MM.1S (cell line): ENCODE data around the gene TBC1D16.

Experiments used
- DNase-seq: peaks from one replicate; pipeline ENCODE4 v3.0.0-alpha.2; 2015
- H2AFZ ChIP-seq: fragments of 300-600 bp; sonication (generic); 2 replicates; pipeline ENCODE4 v1.6.0; 2016; ENCODE audit warnings: antibody characterized with exemption, low read length
- H3F3A ChIP-seq: fragments of 300-600 bp; sonication (generic); 2 replicates; pipeline ENCODE4 v1.6.1; 2016; ENCODE audit warnings: mild to moderate bottlenecking, antibody characterized with exemption, low read length, moderate library complexity, mixed read lengths; ENCODE audit not compliant: insufficient read depth
- H3K27ac ChIP-seq: fragments of 300-600 bp; sonication (generic); 2 replicates; pipeline ENCODE4 v1.5.1; 2016; ENCODE audit warnings: mild to moderate bottlenecking, low read length
- H3K27me3 ChIP-seq: fragments of 300-600 bp; sonication (generic); replicated peaks from 2 replicates; pipeline ENCODE4 v1.6.0; 2016; ENCODE audit warnings: low read length; ENCODE audit not compliant: insufficient read depth
- H3K36me3 ChIP-seq: fragments of 300-600 bp; sonication (generic); replicated peaks from 2 replicates; pipeline ENCODE4 v1.6.1; 2016; ENCODE audit warnings: mild to moderate bottlenecking, low read length, mixed read lengths; ENCODE audit not compliant: insufficient read depth
- H3K4me1 ChIP-seq: fragments of 300-600 bp; sonication (generic); 2 replicates; pipeline ENCODE4 v1.6.1; 2016; ENCODE audit warnings: low read length, mixed read lengths
- H3K4me2 ChIP-seq: fragments of 300-600 bp; sonication (generic); 2 replicates; pipeline ENCODE4 v1.6.0; 2016; ENCODE audit warnings: low read depth, low read length
- H3K4me3 ChIP-seq: fragments of 300-600 bp; sonication (generic); 2 replicates; pipeline ENCODE4 v1.5.1; 2016; ENCODE audit warnings: low read length, mixed read lengths
- H3K79me2 ChIP-seq: fragments of 300-600 bp; sonication (generic); 2 replicates; pipeline ENCODE4 v1.6.1; 2016; ENCODE audit warnings: mixed run types, low read length, mixed read lengths
- H3K9ac ChIP-seq: fragments of 300-600 bp; sonication (generic); 2 replicates; pipeline ENCODE4 v1.6.1; 2016; ENCODE audit warnings: low read length, mixed read lengths
- H3K9me2 ChIP-seq: fragments of 300-600 bp; sonication (generic); replicated peaks from 2 replicates; pipeline ENCODE4 v1.6.1; 2016; ENCODE audit warnings: mild to moderate bottlenecking, low read length, mixed read lengths; ENCODE audit not compliant: insufficient read depth
- H3K9me3 ChIP-seq: fragments of 300-600 bp; sonication (generic); replicated peaks from 2 replicates; pipeline ENCODE4 v1.6.1; 2016; ENCODE audit warnings: mild to moderate bottlenecking, low read length, mixed read lengths; ENCODE audit not compliant: insufficient read depth
- H4K20me1 ChIP-seq: fragments of 300-600 bp; sonication (generic); 2 replicates; pipeline ENCODE4 v1.6.1; 2016; ENCODE audit warnings: mild to moderate bottlenecking, low read length, moderate library complexity, mixed read lengths; ENCODE audit not compliant: insufficient read depth
- EZH2 ChIP-seq: fragments of 300-600 bp; sonication (generic); optimal IDR thresholded peaks from 2 replicates; pipeline ENCODE3; 2017; ENCODE audit warnings: low read depth, mild to moderate bottlenecking, antibody characterized with exemption, low read length, mixed read lengths
- EZH2phosphoT487 ChIP-seq: fragments of 300-600 bp; sonication (generic); IDR thresholded peaks from 2 replicates; pipeline ENCODE4 v1.6.1; 2018; ENCODE audit warnings: antibody characterized with exemption, low read length
- TF ChIP-seq, protein P1 (sequence below): fragments of 300-600 bp; sonication (generic); IDR thresholded peaks from 2 replicates; pipeline ENCODE4 v1.5.1; 2016; ENCODE audit warnings: antibody characterized with exemption, low read length, mixed read lengths

TBC1D16 gene

GRCh38 chr17:80064696-80065095 lies 29.0 kb upstream of the TBC1D16 start:
- Histone ChIP-seq H3K4me3 (no peak overlapping the region), H2AFZ (no peak overlapping the region)

GRCh38 chr17:80063830-80064585 lies 28.3 kb upstream of the TBC1D16 start:
- Histone ChIP-seq H3K79me2 (no peaks in the 10 kb centered on the region), H3K4me1 (no peaks in the 10 kb centered on the region), H2AFZ (no peak overlapping the region), H3K9ac (no peak overlapping the region), H3K27me3 (peaks cover 93% of the 10 kb centered on the region), H3K27ac (no peak overlapping the region), H3F3A (no peaks in the 10 kb centered on the region), H3K9me2 (no peaks in the 10 kb centered on the region), H3K9me3 (no peaks in the 10 kb centered on the region), H4K20me1 (no peaks in the 10 kb centered on the region), H3K36me3 (no peaks in the 10 kb centered on the region), H3K4me3 (no peak overlapping the region), H3K4me2 (no peak overlapping the region)
- DNase-seq, result no peak
- TF ChIP-seq EZH2 (no peak), EZH2phosphoT487 (no peak)
- TF ChIP-seq, protein P1, sequence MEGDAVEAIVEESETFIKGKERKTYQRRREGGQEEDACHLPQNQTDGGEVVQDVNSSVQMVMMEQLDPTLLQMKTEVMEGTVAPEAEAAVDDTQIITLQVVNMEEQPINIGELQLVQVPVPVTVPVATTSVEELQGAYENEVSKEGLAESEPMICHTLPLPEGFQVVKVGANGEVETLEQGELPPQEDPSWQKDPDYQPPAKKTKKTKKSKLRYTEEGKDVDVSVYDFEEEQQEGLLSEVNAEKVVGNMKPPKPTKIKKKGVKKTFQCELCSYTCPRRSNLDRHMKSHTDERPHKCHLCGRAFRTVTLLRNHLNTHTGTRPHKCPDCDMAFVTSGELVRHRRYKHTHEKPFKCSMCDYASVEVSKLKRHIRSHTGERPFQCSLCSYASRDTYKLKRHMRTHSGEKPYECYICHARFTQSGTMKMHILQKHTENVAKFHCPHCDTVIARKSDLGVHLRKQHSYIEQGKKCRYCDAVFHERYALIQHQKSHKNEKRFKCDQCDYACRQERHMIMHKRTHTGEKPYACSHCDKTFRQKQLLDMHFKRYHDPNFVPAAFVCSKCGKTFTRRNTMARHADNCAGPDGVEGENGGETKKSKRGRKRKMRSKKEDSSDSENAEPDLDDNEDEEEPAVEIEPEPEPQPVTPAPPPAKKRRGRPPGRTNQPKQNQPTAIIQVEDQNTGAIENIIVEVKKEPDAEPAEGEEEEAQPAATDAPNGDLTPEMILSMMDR, result no peak

More at GRCh38 chr17:80064696-80065095, 29.0 kb upstream of the TBC1D16 start:
- no peaks in the 10 kb centered on the region for H3K79me2 ChIP-seq
- H3K9me3 ChIP-seq, result no peaks in the 10 kb centered on the region
- no peaks in the 10 kb centered on the region for H4K20me1 ChIP-seq
- H3K27me3 ChIP-seq, result peaks cover 93% of the 10 kb centered on the region
- H3K9me2 ChIP-seq, result no peaks in the 10 kb centered on the region
- no peak for DNase-seq
- no peak overlapping the region for H3K27ac ChIP-seq
- no peaks in the 10 kb centered on the region for H3K36me3 ChIP-seq
- H3K9ac ChIP-seq, result no peak overlapping the region
- H3K4me2 ChIP-seq, result no peak overlapping the region
- no peaks in the 10 kb centered on the region for H3F3A ChIP-seq
- H3K4me1 ChIP-seq, result no peaks in the 10 kb centered on the region
- no peak for TF ChIP-seq EZH2
- TF ChIP-seq, protein P1, result no peak
- TF ChIP-seq EZH2phosphoT487, result no peak

GRCh38 chr17:80061421-80061820 lies 25.7 kb upstream of the TBC1D16 start:
- Histone ChIP-seq H3K9ac (no peak overlapping the region), H3K4me2 (no peak overlapping the region), H3K27me3 (peaks cover 94% of the 10 kb centered on the region), H3K27ac (no peak overlapping the region), H4K20me1 (no peaks in the 10 kb centered on the region), H2AFZ (no peak overlapping the region), H3K79me2 (no peaks in the 10 kb centered on the region), H3K9me3 (no peaks in the 10 kb centered on the region), H3K9me2 (no peaks in the 10 kb centered on the region), H3F3A (no peaks in the 10 kb centered on the region), H3K4me3 (no peak overlapping the region), H3K4me1 (no peaks in the 10 kb centered on the region), H3K36me3 (no peaks in the 10 kb centered on the region)
- DNase-seq, result no peak
- TF ChIP-seq EZH2 (peak; percentile 47), EZH2phosphoT487 (no peak)

GRCh38 chr17:80060644-80061043 lies 25.0 kb upstream of the TBC1D16 start:
- no peak overlapping the region for H2AFZ ChIP-seq
- DNase-seq, result no peak
- H4K20me1 ChIP-seq, result no peaks in the 10 kb centered on the region
- no peaks in the 10 kb centered on the region for H3K79me2 ChIP-seq
- H3K27me3 ChIP-seq, result peaks cover 93% of the 10 kb centered on the region
- no peaks in the 10 kb centered on the region for H3F3A ChIP-seq
- no peak overlapping the region for H3K4me3 ChIP-seq
- TF ChIP-seq, protein P1, result no peak
- TF ChIP-seq EZH2phosphoT487 (no peak), EZH2 (no peak)
- H3K4me2 ChIP-seq, result no peak overlapping the region
- no peaks in the 10 kb centered on the region for H3K9me3 ChIP-seq
- H3K4me1 ChIP-seq, result no peaks in the 10 kb centered on the region
- H3K36me3 ChIP-seq, result no peaks in the 10 kb centered on the region
- no peak overlapping the region for H3K27ac ChIP-seq
- no peak overlapping the region for H3K9ac ChIP-seq
- H3K9me2 ChIP-seq, result no peaks in the 10 kb centered on the region
